ENCODE data around the gene CMIP. TPM values are rescaled to one million over a fixed set of nuclear protein-coding genes. Genes with fewer than 3 reads are reported as not detected.

Gene CMIP
- total RNA-seq, 1 experiment from 2014 or later, result 63.7 TPM

DNA sequence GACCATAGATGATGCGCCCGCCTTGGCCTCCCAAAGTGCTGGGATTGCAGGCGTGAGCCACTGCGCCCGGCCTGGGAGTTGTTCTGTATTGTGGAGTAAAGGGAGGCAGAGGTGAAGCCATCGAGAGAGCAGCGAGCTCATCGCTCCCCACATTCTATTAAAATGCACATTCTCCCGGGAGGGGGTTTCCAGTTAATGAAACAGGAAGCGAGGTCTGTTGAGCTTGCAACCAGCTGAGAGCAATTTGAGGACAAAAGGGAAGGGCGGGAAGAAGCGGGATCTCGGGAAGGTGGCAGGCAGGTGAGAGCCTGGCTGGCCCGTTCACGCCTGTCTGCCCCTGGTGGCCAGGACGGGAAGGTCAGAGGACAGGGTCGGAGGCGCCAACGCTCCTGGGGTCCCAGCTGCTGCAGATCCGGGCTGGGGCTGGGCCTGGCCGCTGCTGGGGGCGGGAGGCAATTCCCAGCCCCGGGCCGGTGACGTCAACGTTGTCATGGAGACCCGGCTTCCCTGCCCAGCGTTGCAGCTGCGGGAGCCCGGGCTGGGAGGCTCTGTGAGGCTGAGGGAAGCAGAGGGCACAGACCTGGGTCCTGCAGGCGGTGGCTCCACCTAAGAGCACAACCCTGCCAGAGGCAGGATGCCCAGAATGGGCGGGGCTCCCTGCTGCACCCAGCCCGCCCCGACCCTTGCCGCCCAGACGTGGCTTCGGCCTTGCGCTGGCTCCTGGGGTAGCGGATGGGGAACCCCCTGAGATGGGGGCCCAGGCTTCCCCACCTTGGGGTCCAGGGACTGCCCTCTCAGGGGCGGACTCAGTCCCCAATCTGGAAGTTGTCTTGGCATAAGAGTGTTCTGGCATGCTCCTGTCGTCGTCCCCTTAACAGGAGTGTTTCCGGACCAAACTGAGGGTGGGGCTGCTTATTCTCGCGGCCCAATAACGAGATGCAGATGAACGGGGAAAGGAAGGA is 285.8 kb downstream of the CMIP start (continued):
- TF ChIP-seq, protein P1, sequence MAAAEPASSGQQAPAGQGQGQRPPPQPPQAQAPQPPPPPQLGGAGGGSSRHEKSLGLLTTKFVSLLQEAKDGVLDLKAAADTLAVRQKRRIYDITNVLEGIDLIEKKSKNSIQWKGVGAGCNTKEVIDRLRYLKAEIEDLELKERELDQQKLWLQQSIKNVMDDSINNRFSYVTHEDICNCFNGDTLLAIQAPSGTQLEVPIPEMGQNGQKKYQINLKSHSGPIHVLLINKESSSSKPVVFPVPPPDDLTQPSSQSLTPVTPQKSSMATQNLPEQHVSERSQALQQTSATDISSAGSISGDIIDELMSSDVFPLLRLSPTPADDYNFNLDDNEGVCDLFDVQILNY (CRISPR knock-in tag; IDR thresholded peaks at IDR 0.05), result peak; percentile 98
- TF ChIP-seq TEAD1 (CRISPR knock-in tag; IDR thresholded peaks at IDR 0.05) (peak; percentile 92), MYBL2 (CRISPR knock-in tag; IDR thresholded peaks at IDR 0.05) (peak; percentile 96), NFE2L1 (CRISPR knock-in tag; IDR thresholded peaks at IDR 0.05) (peak; percentile 96), ETV6 (CRISPR knock-in tag; IDR thresholded peaks at IDR 0.05) (peak; percentile 97), CREB1 (CRISPR knock-in tag; IDR thresholded peaks at IDR 0.05) (no peak), FOXP1 (CRISPR knock-in tag; IDR thresholded peaks at IDR 0.05; ENCODE audit: borderline replicate concordance) (peak; percentile 93), ZNF138 (CRISPR knock-in tag; conservative IDR thresholded peaks at IDR 0.05) (0 out of 2 replicates have a peak, but pooled peaks have one; percentile 18), FOXJ3 (CRISPR knock-in tag; IDR thresholded peaks at IDR 0.05; ENCODE audit: borderline replicate concordance) (no peak), ZNF232 (CRISPR knock-in tag; IDR thresholded peaks at IDR 0.05) (peak; percentile 81; the same call in 1 of the 2 replicates), ZNF317 (CRISPR knock-in tag; IDR thresholded peaks at IDR 0.05; ENCODE audit: borderline replicate concordance, low read depth) (no peak), CREM (CRISPR knock-in tag; IDR thresholded peaks at IDR 0.05) (peak; percentile 88; the same call in 1 of the 2 replicates), ZNF396 (CRISPR knock-in tag; IDR thresholded peaks at IDR 0.05; ENCODE audit: borderline replicate concordance) (no peak), JUN (CRISPR knock-in tag; IDR thresholded peaks at IDR 0.05) (no peak), ZNF416 (CRISPR knock-in tag; IDR thresholded peaks at IDR 0.05) (no peak)
- TF ChIP-seq, protein P2, sequence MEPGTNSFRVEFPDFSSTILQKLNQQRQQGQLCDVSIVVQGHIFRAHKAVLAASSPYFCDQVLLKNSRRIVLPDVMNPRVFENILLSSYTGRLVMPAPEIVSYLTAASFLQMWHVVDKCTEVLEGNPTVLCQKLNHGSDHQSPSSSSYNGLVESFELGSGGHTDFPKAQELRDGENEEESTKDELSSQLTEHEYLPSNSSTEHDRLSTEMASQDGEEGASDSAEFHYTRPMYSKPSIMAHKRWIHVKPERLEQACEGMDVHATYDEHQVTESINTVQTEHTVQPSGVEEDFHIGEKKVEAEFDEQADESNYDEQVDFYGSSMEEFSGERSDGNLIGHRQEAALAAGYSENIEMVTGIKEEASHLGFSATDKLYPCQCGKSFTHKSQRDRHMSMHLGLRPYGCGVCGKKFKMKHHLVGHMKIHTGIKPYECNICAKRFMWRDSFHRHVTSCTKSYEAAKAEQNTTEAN (CRISPR knock-in tag; IDR thresholded peaks at IDR 0.05), result peak; percentile 87
- TF ChIP-seq, protein P3, sequence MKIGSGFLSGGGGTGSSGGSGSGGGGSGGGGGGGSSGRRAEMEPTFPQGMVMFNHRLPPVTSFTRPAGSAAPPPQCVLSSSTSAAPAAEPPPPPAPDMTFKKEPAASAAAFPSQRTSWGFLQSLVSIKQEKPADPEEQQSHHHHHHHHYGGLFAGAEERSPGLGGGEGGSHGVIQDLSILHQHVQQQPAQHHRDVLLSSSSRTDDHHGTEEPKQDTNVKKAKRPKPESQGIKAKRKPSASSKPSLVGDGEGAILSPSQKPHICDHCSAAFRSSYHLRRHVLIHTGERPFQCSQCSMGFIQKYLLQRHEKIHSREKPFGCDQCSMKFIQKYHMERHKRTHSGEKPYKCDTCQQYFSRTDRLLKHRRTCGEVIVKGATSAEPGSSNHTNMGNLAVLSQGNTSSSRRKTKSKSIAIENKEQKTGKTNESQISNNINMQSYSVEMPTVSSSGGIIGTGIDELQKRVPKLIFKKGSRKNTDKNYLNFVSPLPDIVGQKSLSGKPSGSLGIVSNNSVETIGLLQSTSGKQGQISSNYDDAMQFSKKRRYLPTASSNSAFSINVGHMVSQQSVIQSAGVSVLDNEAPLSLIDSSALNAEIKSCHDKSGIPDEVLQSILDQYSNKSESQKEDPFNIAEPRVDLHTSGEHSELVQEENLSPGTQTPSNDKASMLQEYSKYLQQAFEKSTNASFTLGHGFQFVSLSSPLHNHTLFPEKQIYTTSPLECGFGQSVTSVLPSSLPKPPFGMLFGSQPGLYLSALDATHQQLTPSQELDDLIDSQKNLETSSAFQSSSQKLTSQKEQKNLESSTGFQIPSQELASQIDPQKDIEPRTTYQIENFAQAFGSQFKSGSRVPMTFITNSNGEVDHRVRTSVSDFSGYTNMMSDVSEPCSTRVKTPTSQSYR (CRISPR knock-in tag; IDR thresholded peaks at IDR 0.05), result peak; percentile 31; the same call in 1 of the 2 replicates
- TF ChIP-seq, protein P4, sequence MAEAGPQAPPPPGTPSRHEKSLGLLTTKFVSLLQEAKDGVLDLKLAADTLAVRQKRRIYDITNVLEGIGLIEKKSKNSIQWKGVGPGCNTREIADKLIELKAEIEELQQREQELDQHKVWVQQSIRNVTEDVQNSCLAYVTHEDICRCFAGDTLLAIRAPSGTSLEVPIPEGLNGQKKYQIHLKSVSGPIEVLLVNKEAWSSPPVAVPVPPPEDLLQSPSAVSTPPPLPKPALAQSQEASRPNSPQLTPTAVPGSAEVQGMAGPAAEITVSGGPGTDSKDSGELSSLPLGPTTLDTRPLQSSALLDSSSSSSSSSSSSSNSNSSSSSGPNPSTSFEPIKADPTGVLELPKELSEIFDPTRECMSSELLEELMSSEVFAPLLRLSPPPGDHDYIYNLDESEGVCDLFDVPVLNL (CRISPR knock-in tag; IDR thresholded peaks at IDR 0.05; ENCODE audit: borderline replicate concordance, low read depth), result no peak
- TF ChIP-seq, protein P5, sequence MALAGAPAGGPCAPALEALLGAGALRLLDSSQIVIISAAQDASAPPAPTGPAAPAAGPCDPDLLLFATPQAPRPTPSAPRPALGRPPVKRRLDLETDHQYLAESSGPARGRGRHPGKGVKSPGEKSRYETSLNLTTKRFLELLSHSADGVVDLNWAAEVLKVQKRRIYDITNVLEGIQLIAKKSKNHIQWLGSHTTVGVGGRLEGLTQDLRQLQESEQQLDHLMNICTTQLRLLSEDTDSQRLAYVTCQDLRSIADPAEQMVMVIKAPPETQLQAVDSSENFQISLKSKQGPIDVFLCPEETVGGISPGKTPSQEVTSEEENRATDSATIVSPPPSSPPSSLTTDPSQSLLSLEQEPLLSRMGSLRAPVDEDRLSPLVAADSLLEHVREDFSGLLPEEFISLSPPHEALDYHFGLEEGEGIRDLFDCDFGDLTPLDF (CRISPR knock-in tag; IDR thresholded peaks at IDR 0.05), result 0 out of 2 replicates have a peak, but pooled peaks have one; percentile 21
- TF ChIP-seq, protein P6, sequence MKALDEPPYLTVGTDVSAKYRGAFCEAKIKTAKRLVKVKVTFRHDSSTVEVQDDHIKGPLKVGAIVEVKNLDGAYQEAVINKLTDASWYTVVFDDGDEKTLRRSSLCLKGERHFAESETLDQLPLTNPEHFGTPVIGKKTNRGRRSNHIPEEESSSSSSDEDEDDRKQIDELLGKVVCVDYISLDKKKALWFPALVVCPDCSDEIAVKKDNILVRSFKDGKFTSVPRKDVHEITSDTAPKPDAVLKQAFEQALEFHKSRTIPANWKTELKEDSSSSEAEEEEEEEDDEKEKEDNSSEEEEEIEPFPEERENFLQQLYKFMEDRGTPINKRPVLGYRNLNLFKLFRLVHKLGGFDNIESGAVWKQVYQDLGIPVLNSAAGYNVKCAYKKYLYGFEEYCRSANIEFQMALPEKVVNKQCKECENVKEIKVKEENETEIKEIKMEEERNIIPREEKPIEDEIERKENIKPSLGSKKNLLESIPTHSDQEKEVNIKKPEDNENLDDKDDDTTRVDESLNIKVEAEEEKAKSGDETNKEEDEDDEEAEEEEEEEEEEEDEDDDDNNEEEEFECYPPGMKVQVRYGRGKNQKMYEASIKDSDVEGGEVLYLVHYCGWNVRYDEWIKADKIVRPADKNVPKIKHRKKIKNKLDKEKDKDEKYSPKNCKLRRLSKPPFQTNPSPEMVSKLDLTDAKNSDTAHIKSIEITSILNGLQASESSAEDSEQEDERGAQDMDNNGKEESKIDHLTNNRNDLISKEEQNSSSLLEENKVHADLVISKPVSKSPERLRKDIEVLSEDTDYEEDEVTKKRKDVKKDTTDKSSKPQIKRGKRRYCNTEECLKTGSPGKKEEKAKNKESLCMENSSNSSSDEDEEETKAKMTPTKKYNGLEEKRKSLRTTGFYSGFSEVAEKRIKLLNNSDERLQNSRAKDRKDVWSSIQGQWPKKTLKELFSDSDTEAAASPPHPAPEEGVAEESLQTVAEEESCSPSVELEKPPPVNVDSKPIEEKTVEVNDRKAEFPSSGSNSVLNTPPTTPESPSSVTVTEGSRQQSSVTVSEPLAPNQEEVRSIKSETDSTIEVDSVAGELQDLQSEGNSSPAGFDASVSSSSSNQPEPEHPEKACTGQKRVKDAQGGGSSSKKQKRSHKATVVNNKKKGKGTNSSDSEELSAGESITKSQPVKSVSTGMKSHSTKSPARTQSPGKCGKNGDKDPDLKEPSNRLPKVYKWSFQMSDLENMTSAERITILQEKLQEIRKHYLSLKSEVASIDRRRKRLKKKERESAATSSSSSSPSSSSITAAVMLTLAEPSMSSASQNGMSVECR (CRISPR knock-in tag; IDR thresholded peaks at IDR 0.05; ENCODE audit: borderline replicate concordance), result peak; percentile 53; the same call in 1 of the 2 replicates
- TF ChIP-seq, protein P7, sequence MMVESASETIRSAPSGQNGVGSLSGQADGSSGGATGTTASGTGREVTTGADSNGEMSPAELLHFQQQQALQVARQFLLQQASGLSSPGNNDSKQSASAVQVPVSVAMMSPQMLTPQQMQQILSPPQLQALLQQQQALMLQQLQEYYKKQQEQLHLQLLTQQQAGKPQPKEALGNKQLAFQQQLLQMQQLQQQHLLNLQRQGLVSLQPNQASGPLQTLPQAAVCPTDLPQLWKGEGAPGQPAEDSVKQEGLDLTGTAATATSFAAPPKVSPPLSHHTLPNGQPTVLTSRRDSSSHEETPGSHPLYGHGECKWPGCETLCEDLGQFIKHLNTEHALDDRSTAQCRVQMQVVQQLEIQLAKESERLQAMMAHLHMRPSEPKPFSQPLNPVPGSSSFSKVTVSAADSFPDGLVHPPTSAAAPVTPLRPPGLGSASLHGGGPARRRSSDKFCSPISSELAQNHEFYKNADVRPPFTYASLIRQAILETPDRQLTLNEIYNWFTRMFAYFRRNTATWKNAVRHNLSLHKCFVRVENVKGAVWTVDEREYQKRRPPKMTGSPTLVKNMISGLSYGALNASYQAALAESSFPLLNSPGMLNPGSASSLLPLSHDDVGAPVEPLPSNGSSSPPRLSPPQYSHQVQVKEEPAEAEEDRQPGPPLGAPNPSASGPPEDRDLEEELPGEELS (CRISPR knock-in tag; IDR thresholded peaks at IDR 0.05), result peak; percentile 96
- TF ChIP-seq, protein P8, sequence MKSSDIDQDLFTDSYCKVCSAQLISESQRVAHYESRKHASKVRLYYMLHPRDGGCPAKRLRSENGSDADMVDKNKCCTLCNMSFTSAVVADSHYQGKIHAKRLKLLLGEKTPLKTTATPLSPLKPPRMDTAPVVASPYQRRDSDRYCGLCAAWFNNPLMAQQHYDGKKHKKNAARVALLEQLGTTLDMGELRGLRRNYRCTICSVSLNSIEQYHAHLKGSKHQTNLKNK (CRISPR knock-in tag; IDR thresholded peaks at IDR 0.05), result no peak

All from WTC11 (cell line).